Thyroid gland (tissue), 4 donors: ENCODE data around the gene LAMP1.

Experiments used
- POLR2A ChIP-seq, 2 donors: fragments of 450-650 bp; IDR thresholded peaks; one replicate each; pipeline ENCODE4 v1.6.1; 2017; ENCODE audit warnings: antibody characterized with exemption in 2 of 2, mild to moderate bottlenecking in 2 of 2, moderate library complexity in 1 of 2
- TF ChIP-seq, protein P1 (sequence below), 6 experiments: fragments of 200-600 bp in 3 of 6; fragments of 450-650 bp in 3 of 6; sonication (generic) in 3 of 6; IDR thresholded peaks; one replicate each; pipeline ENCODE4 v1.5.1; 2016 to 2019; ENCODE audit warnings: antibody characterized with exemption in 6 of 6, mild to moderate bottlenecking in 2 of 6, inconsistent platforms in 1 of 6, moderate library complexity in 1 of 6

DNA sequence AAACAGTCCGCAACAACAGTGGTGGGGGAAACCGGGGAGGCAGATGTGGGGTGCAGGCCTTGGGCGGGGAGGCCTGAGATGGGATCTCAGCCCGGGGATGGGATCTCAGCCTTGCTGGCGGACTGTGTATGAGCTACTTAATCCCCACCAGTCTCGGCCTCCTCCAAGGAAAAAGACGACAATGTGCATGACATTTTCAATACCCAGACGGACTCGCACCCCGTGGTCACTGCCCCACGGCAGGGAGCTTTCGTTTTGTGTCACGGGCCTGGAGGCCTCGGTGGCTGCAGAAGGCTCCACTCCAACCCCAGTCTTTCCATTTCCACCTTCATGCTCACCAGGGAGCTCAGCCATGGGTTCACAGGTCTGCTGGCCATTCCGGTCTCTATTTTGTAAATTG, 41.4 kb downstream of the LAMP1 start:
- TF ChIP-seq, protein P1, sequence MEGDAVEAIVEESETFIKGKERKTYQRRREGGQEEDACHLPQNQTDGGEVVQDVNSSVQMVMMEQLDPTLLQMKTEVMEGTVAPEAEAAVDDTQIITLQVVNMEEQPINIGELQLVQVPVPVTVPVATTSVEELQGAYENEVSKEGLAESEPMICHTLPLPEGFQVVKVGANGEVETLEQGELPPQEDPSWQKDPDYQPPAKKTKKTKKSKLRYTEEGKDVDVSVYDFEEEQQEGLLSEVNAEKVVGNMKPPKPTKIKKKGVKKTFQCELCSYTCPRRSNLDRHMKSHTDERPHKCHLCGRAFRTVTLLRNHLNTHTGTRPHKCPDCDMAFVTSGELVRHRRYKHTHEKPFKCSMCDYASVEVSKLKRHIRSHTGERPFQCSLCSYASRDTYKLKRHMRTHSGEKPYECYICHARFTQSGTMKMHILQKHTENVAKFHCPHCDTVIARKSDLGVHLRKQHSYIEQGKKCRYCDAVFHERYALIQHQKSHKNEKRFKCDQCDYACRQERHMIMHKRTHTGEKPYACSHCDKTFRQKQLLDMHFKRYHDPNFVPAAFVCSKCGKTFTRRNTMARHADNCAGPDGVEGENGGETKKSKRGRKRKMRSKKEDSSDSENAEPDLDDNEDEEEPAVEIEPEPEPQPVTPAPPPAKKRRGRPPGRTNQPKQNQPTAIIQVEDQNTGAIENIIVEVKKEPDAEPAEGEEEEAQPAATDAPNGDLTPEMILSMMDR (IDR thresholded peaks at IDR 0.05): no peak
- TF ChIP-seq POLR2A (IDR thresholded peaks at IDR 0.05): no peak
